ENCODE measurements around the gene CMSS1. TPM values are rescaled to one million over a fixed set of nuclear protein-coding genes. Genes with fewer than 3 reads are reported as not detected.
"Not testable (repeated sequence)": the region's sequence is repeated elsewhere in the genome, so short reads cannot be mapped to it uniquely, and the experiment has no call there.

The CMSS1 gene
- polyA plus RNA-seq, 1 of the 3 experiments (the other 2 are of a cell fraction) = 9.1 TPM

- CTCF ChIA-PET = interaction anchor here (0.6 to 1.7 kb wide), 4 partner anchors 17 to 385 kb away, joined by 3 to 5 read pairs (median 4); no protein-coding TSS in a partner anchor
- WGBS (ENCODE audit: low lambda C conversion rate) = 76% methylated on average over 1 of the region's 1 CpG
- no peak overlapping the region for H3K4me2 ChIP-seq
- no peak overlapping the region for H3K9ac ChIP-seq
- no peak overlapping the region for H2AFZ ChIP-seq (ENCODE audit: low read depth)
- no peaks in the 10 kb centered on the region for H3K36me3 ChIP-seq (replicated peaks in 1 of 2; ENCODE audit: control insufficient read depth in 1 of 2, insufficient read depth in 2 of 2, low read length in 1 of 2)
- H3F3A ChIP-seq (replicated peaks; ENCODE audit: insufficient read depth) = peaks cover 8% of the 10 kb centered on the region
- H3K4me3 ChIP-seq (ENCODE audit: low read depth in 2 of 2, low read length in 1 of 2) = no peak overlapping the region
- no peak for DNase-seq
- no peaks in the 10 kb centered on the region for H4K20me1 ChIP-seq (ENCODE audit: insufficient read depth)
- POLR2A ChIA-PET = no interaction called here
- no peaks in the 10 kb centered on the region for H3K79me2 ChIP-seq (ENCODE audit: insufficient read depth)
- no peaks in the 10 kb centered on the region for H3K27me3 ChIP-seq (ENCODE audit: insufficient read depth)
- no peak overlapping the region for H3K27ac ChIP-seq (ENCODE audit: low read depth in 2 of 2, low read length in 1 of 2)
- no peaks in the 10 kb centered on the region for H3K9me2 ChIP-seq
- no peak for TF ChIP-seq YY1 (IDR thresholded peaks at IDR 0.05; ENCODE audit: low read depth)
- TF ChIP-seq ELF1 (IDR thresholded peaks at IDR 0.05) = no peak
- no peak for TF ChIP-seq IRF3 (IDR thresholded peaks at IDR 0.05; ENCODE audit: low read depth, low read length)
- no peak for TF ChIP-seq RXRA (IDR thresholded peaks at IDR 0.05; ENCODE audit: borderline replicate concordance, low read depth)
- TF ChIP-seq EP300 (IDR thresholded peaks at IDR 0.05; ENCODE audit: borderline replicate concordance in 1 of 2, low read depth in 1 of 2, low read length in 1 of 2) = no peak
- TF ChIP-seq NRF1 (IDR thresholded peaks at IDR 0.05; ENCODE audit: low read depth, low read length) = no peak
- H3K9me3 ChIP-seq = no peaks in the 10 kb centered on the region
- peaks cover 0 to 8% of the 10 kb centered on the region in 2 experiments; a peak in 1 of 4 replicates for H3K4me1 ChIP-seq (ENCODE audit: control insufficient read depth in 1 of 2, insufficient read depth in 2 of 2, low read depth in 1 of 2, low read length in 1 of 2)
These were observed 410.6 kb downstream of the CMSS1 start for GRCh38 chr3:100228247-100228646.

- H3K27ac ChIP-seq (ENCODE audit: low read depth in 2 of 2, low read length in 1 of 2); H3K9me3 ChIP-seq; H3K79me2 ChIP-seq (ENCODE audit: insufficient read depth); DNase-seq; H3K27me3 ChIP-seq (ENCODE audit: insufficient read depth); H3K4me2 ChIP-seq; H3K4me3 ChIP-seq (ENCODE audit: low read depth in 2 of 2, low read length in 1 of 2); POLR2A ChIA-PET; H4K20me1 ChIP-seq (ENCODE audit: insufficient read depth); H3K4me1 ChIP-seq (ENCODE audit: control insufficient read depth in 1 of 2, insufficient read depth in 2 of 2, low read depth in 1 of 2, low read length in 1 of 2); H3K36me3 ChIP-seq (replicated peaks in 1 of 2; ENCODE audit: control insufficient read depth in 1 of 2, insufficient read depth in 2 of 2, low read length in 1 of 2); H3K9me2 ChIP-seq; H3F3A ChIP-seq (replicated peaks; ENCODE audit: insufficient read depth); H2AFZ ChIP-seq (ENCODE audit: low read depth); H3K9ac ChIP-seq: not testable (repeated sequence)
- 52% methylated on average over 3 of the region's 3 CpGs for WGBS (ENCODE audit: low lambda C conversion rate)
- CTCF ChIA-PET = interaction anchor here (1.0 to 1.1 kb wide), 2 partner anchors 18 to 25 kb away, joined by 3 to 4 read pairs; no protein-coding TSS in a partner anchor
These were observed 411.5 kb downstream of the CMSS1 start for GRCh38 chr3:100229188-100229587.

DNA sequence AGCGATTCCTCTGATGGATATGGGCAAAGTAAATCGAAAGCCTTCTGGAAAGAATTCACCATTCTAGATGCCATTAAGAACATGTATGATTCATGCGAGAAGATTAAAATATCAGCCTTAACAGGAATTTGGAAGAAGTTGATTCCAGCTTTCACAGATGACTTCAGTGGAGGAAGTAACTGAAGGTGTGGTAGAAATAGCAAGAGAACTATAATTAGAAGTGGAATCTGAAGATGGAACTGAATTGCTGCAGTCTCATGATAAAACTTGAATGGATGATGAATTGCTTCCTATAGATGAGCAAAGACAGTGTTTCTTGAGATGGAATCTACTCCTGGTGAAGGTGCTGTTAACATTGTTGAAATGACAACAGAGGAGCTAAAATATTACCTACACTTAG lies 413.0 kb downstream of the CMSS1 start:
- peaks cover 8% of the 10 kb centered on the region for H3F3A ChIP-seq (replicated peaks; ENCODE audit: insufficient read depth)
- TF ChIP-seq, protein P1, sequence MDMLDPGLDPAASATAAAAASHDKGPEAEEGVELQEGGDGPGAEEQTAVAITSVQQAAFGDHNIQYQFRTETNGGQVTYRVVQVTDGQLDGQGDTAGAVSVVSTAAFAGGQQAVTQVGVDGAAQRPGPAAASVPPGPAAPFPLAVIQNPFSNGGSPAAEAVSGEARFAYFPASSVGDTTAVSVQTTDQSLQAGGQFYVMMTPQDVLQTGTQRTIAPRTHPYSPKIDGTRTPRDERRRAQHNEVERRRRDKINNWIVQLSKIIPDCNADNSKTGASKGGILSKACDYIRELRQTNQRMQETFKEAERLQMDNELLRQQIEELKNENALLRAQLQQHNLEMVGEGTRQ (IDR thresholded peaks at IDR 0.05; ENCODE audit: borderline replicate concordance, low read depth, low read length) = no peak
- TF ChIP-seq SMC3 (IDR thresholded peaks at IDR 0.05; ENCODE audit: low read depth, low read length) (no peak), TAF1 (IDR thresholded peaks at IDR 0.05; ENCODE audit: borderline replicate concordance, low read depth, low read length) (no peak), FOSL2 (IDR thresholded peaks at IDR 0.05; ENCODE audit: borderline replicate concordance, low read depth) (no peak), ELF1 (IDR thresholded peaks at IDR 0.05) (no peak), SIN3A (IDR thresholded peaks at IDR 0.05; ENCODE audit: borderline replicate concordance, low read depth, low read length) (no peak)
- CTCF ChIA-PET = interaction anchor here (1.1 kb wide), 1 partner anchor 388 kb away, joined by 3 read pairs; no protein-coding TSS in a partner anchor
- no peaks in the 10 kb centered on the region for H4K20me1 ChIP-seq (ENCODE audit: insufficient read depth)
- 81% methylated on average over 3 of the region's 3 CpGs for WGBS (ENCODE audit: low lambda C conversion rate)
- no peak overlapping the region for H3K9ac ChIP-seq
- no peak overlapping the region for H3K4me2 ChIP-seq
- H3K79me2 ChIP-seq (ENCODE audit: insufficient read depth) = no peaks in the 10 kb centered on the region
- H3K27me3 ChIP-seq (ENCODE audit: insufficient read depth) = no peaks in the 10 kb centered on the region
- no peaks in the 10 kb centered on the region for H3K9me3 ChIP-seq
- H3K4me1 ChIP-seq (ENCODE audit: control insufficient read depth in 1 of 2, insufficient read depth in 2 of 2, low read depth in 1 of 2, low read length in 1 of 2) = peaks cover 0 to 8% of the 10 kb centered on the region in 2 experiments; a peak in 1 of 4 replicates
- H3K27ac ChIP-seq (ENCODE audit: low read depth in 2 of 2, low read length in 1 of 2) = no peak overlapping the region
- H3K9me2 ChIP-seq = no peaks in the 10 kb centered on the region
- no peaks in the 10 kb centered on the region for H3K36me3 ChIP-seq (replicated peaks in 1 of 2; ENCODE audit: control insufficient read depth in 1 of 2, insufficient read depth in 2 of 2, low read length in 1 of 2)
- H3K4me3 ChIP-seq (ENCODE audit: low read depth in 2 of 2, low read length in 1 of 2) = no peak overlapping the region
- DNase-seq = no peak
- POLR2A ChIA-PET = no interaction called here
- H2AFZ ChIP-seq (ENCODE audit: low read depth) = no peak overlapping the region

Small RNA genes within 50 kb of the gene (small RNA-seq; reads per million reads assigned to genes)
- 0 to 0.39 (median 0) reads per million in 7 experiments for gene MIR3921

Other genes starting within 250 kb of the CMSS1 start
- gene COL8A1, start 179.3 kb upstream of the CMSS1 start, polyA plus RNA-seq (2012; rRNA removed) = 4.0 and 16.7 TPM in 2 replicates

All from SK-N-SH (cell line).